ENCODE data around the gene CHN2.

The CHN2 gene

DNA sequence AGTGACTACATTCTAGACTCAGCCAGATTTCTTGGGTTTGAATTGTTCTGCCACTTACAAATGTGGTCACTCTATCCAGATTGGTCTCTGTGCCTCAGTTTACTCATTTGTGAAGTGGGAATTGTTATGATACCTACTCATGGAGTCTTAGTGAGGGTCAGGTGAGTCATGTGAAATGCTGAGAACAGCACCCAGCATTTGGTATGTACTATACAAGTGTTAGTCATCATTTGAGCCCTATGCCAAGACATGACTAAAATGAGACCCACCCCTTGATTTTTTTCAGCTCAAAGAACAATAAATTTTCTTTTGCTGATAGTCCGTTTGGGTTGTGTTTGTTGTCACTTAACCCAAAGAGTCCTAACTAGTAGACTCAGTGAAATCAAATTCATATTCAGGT lies 92.8 kb downstream of the CHN2 start:
- no peak for DNase-seq

DNA sequence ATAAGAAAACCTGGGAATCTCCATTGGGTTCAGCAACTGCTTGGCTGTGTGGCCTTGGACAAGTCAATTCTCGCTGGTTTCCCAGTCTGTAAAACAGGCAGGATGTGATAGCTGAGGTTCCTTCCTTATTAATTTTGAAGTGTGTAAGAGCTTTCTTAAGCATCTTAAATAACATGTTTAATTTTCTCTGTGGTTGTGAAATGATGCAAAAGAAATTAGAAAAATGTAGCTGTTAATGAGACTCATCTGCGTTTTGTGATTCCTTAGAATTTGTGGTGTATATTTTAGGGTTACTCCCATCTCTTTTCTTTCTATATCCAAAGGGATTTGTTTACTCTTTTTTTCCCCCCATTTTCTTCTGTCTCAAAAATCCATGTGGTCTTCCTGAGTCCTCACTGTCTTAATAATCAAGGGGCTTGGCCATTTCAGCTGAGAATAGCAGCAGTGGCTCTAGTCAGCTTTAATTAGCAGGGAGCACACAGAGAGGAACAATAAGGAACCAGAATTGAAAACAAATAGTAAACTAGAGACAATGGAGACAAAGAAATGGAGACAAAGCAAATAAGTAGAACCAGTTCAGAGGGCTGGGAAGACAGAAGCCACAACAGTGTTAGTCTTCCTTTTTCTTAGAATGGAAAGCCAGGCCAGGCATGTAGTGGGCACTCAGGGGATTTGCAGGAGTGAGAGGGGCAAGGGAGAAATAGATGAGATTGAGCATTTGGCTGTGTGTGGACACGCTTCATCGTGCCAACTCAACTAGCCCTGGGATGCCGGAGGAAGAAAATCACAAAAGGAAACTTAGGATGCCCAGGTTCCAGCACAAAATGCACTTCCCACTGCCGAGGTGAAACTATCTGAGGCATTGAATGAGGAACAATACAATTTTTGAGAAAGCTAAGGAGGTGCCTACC lies 93.9 kb downstream of the CHN2 start:
- no peak for DNase-seq

DNA sequence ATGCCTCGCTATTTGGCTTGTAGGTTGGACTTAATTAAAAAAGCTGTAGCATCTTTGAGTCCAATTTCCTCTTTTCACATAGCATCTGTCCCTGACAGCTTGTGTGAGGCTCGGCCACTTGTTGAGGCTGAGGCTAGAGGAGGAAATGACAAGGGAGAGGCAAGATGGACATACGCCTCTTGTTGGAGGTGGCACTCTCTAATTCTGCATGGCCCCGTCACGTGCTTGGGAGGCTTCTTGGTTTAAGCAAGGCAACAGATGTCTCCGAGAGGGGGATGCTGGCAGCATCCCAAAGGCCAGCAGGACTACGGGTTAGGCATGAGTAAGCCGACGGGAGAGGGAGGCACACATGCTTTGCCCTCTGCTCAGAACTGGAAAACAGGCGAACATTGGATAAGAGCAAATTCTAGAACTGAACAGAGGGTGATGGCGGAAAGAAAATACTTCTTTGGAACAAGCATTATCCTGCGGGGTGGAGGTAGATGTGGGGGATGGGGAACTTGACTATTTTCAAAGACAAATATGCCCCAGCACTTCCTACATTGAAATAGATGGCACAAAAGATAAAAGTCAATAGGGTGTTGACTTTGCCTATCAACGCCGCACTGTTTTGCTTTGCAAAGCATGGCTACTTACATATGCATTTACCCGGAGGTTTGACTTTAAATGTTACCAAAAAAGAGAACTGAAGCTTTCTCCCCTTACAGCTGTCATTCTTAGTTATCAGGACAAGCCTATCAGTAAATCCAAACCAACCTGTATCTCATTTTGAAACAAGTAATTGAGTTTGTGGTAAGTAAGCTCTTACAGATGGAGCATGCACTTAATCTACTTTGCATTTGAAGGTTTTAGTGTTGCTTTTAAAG lies 94.8 kb downstream of the CHN2 start:
- DNase-seq = peak; percentile 47

DNA sequence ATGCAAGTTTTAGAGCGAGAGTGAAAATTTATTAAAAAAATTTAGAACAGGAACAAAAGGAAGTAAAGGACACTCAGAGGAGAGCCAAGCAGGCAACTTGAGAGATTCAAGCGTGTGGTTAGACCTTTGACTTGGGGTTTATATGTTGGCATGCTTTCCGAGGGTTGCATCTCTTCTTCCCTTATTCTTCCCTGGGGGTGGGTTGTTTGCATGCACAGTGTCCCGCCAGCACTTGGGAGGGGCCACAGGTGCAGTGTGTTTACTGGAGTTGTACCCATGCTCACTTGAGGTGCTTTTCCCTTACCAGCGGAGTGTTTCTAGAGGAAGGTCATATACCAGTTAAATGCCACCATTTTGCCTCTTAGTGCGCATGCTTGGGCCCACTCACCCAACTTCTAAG lies 96.3 kb downstream of the CHN2 start:
- no peak for DNase-seq

DNA sequence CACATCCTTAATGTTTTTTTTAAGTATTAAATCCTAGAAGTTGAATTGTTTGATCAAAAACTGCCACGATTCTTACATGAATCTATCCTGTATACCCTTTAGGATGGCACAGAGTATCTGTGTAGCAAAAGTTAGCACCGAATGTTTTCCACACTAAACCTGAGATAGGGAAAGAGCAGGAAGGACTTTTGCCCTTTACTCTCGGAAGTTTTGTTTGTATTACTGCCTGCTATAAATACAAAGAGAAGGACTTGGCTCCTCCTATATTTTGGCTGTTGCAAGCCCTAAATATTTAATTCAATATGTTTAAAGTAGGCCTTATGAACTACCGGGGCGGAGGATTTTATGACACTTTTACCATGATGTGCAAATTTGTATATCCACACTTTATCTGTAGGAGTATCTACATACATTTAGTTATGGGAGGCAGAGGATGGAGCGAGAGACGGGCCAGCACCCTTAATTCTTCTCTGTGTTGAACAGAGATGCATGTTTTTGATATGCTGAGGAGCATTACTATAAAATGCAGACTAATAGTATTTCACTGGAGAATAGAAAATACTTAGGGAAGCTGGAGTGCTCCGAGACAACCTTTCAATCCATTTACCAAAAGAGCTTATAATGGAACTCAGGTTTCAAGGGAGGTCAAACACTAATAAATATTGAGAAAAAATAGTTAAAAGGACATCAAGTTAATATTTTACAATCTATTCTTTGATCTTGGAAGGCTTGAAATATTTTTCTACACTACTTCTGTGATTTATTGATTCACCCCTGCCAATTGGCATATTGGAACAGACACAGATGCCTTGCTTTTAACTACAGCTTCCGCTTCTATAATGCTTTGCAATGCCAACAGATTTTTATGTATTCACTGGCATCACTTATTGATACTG lies 97.4 kb downstream of the CHN2 start:
- no peak for DNase-seq

DNA sequence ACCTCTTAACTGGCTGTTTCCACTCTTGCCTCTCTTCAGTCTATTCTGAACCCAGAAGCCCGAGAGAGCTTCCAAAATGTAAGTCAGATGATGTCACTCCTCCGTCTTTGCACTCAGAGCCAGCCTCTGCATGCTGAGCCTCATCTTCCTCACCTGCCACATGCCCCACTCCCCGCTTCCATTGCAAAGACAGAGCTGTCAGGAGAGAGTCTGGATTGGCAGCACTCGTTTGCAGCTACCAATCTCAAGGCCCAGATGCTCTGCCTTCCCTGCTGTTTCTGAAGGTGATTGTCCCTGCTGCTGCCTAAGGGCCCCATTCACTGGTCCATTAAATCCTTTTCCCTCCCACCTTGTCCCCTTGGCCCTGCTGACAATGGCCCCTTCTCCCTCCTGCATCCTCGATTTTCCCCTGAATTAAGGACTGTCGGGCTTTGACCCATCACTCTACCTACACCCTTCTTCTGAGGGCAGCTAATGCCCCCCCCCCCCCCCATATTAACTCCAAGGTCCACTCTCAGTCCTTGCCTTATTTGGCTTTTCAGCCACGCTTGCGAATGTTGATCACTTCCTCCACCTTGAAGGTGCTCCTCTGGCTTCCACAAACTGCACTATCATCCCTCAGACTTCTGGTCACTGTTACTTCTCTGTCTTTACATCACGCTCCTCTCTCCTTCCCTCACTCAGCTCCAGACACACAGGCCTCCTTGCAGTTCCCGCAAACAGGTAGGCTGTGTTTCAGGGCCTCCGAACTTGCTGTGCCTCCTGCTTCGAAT lies 98.5 kb downstream of the CHN2 start:
- no peak for DNase-seq

DNA sequence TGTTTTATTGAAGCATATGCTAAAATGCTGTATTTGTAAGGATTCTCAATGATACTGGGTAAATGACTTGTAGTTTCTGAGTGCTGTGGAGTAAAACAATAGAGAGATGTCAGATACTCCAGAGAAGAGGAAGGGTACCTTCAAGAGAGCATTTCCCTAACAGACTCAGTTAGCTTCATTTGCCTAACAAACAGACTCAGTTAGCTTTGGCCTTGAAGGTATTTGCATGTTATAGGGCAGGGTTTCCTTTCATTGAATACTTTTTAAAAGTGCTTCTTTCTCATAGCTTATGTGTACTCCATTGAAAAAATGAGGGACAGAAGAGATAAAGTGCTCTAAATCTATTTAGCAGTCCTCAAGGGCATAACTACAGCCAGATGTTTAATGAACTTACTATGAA lies 101.8 kb downstream of the CHN2 start:
- no peak for DNase-seq

DNA sequence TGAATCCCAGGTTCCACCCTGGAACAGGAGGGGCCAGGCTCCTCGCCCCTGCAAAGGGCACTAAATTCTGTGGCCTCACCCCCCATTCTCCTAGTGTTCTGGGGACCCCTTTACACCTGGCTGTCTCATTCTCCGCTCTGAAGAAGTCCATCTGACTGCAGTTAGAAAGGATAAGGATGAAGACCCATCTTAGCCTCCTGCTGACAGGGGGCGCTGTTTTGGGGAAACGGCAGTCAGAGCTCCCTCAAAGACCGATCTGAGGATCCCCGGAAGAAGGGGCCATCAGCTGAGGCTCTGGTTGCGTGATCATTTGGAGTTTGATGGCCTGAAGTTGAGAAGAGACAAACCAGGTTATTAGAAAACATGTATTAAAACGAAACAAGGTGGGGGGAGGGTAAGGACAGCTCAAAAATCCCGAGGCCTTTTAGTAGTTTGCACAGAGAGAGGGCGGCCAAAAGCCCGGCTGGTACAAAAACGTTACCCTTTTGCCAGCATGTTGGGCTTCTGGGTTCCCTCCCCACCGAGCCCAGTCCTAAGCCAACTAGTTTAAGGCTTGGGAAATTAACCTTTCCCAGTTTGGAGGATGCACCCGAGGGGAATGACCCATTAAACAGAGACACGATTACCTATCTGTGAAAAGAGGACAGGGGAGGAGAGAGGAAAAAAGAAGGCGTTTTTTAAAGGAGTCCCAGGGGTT lies 102.8 kb downstream of the CHN2 start:
- no peak for DNase-seq

DNA sequence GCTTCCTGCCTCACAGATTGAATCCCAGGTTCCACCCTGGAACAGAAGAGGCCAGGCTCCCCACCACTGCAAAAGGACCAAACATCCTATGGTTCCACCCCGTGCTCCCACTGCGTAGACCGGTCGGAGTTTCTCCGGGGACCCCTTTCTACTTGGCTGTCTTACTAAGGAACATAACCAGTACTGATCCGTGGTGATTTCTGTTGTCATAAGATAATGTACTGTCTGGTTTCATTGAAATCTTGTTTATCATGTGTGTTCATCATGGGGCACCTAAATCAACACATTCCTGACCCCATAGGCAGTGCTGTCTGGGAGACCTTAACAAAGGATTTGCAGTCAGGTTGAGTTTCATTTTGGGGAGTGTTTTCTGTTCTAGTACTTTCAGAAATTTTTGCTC lies 104.5 kb downstream of the CHN2 start:
- DNase-seq = no peak

DNA sequence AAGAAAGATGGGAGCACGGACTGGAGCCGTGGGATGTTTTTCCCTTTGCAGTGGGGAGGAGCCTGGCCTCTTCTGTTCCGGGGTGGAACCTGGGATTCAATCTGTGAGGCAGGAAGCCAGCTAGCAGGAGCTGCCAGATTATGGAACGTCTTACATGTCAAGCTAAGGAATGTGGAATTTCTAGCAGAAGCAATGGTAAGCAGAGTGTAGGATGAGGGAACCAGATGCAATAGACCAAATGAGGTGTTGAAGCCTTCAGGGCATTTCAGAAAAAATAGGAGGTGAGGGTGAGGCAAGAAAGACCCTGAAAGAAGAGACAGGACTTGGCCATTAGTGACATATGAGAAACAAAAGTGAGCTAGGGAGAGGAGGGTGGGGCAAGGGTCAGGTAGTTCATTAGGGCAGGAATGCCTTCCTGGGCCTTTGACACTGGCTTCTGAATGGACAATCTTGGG lies 105.5 kb downstream of the CHN2 start:
- no peak for DNase-seq

DNA sequence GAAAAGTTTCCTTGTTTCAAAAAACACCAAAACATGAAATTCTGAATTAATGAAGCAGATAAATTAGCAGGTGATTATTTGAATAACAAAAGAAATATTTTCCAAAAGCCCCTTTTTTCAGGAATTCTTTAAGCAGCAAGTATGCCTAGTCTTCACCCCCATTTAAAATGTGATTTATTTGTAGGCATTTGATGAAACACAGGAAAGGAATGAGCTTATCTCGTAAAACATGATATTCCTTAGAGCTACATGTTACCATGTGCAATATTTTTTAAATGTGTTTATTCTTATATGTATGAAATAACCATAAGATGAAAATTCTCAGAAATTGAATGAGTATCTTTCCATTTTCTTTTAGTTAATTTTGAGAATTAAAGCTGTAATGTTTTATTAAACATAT lies 106.1 kb downstream of the CHN2 start:
- DNase-seq = no peak

DNA sequence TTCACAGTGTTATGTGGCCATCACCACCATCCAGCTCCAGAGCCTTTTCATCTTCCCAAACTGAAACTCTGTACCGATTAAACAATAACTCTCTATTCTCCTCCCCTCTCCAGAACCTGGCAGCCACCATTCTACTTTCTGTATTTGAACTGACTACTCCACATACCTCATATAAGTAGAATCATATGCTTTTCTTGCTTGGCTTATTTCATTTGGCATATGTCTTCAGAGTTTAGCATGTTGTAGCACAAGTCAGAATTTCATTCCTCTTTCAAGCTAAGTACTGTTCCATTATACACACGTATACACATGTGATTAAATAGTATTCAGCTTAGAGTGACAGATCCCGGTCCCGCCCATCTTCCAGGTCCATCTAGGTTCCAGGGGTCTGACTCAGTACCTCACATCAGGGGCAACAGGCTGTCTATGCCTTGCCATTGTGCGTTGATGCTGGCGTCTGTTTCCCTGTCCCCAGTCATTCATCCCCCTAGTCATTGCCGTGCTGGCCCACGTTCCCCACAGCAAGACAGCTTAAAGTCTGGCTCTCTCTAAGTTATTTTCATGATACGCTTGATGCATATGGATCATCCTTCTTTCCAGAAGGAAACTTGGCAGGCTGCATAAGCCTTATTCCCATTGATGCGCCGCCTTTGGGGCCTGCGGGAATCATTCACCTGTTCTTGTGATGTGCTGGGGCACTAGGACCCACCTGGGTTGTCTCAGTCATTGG lies 108.3 kb downstream of the CHN2 start:
- DNase-seq = no peak

DNA sequence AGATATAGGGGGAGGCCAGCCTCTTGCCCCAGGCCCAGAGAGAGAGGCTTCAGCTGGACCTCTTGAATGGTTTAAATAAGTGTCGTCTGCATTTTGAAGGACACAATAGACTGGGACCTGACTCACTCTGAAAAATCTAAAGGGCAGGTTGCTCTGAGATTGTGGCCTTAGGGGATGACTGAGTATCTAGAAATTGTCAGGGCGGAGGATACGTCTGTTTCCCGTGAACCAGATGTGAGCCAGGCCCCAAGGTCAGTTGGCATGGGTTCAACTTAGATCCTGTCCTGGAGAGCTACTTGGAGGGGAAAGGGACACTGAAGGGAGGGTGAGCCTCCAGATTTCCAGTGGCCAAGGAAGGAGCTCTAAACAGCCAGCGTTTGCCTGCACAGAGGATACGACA lies 110.2 kb downstream of the CHN2 start:
- DNase-seq = no peak

DNA sequence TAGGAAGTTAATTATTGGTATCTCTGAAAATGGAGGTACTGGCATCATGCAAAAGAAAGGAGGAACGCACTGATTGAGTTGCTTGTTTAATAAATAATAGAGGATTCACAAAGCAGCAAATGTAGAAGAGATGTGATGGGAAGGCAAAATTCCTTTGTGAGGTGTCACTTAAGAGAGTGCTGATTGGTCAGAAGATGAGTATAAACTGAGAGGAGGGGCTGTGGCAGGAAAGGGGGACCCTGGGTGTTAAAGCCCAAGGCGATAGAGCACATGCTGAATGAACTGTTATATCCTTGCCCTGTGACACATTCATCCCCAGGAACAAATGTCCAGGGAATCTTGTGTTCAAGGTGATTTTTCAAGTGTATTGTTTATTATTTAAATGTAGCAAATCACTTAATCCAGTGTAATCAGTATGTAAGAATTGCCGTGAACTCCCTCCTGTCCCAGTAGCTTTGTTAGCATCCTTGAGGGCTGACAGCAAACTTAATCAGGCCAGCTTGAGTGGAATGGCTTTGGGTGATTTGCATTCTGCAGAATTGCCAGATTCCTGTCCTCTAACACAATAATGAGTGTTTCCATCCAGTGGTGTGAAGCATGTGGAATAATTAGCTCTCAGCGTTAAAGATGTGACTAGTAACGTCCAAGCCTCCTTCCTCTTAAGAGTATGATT lies 111.9 kb downstream of the CHN2 start:
- DNase-seq = no peak

DNA sequence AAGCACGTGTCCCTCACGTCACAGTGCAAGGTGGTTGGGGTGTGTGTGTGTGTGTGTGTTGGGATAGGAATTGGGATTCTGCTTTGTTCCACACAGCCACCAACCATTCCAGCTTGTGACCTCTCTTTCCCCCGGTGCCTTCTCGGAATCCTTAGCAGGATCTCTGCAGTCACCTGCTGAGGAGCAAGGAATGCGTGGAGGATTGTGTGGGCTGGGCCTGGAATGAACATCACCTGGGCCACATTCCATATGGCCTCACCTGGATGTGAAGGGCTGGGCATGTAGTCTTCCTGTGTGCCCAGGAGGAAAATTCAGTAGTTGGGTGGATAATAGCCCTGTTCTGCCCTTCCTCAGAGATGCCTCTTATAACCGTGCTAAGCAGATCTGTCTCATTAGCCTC lies 113.8 kb downstream of the CHN2 start:
- DNase-seq = no peak

DNA sequence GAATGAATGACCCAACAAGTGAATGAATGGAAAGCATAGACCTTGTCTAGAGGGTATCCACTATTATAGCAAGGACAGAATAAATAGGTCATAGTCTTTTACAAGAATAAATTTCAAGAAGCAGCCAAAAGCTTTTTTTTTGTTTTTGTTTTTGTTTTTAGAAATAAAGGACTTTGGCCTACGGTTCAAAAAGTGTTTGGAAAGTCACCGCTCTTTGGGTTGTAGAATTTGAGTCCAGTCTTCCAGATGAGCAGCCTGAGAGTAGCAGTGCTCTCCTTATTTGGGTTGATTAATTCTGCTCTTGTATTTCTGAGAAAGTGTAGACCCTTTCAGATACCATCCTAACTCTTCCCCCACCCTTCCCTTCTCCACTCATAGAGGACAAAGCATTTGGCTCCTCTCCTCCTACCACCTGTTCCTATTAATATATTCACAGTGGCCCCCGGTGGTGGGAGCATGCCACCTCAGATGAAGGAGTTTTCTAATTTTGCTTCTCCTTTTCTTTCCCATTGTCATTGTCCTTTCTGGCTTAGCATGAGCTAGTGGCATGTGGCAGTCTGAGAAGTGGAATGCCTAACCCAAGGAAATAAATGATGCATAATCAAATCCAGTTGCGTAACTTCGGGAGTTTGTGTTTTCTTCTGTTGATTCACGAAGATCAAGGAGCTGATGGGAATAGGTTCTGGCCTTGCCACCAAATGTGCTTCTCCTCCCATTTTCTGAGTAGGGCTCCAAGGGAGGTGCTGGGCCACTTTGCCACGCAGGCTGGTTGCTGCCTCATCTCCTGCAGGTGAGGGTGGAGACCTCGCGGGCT lies 114.7 kb downstream of the CHN2 start:
- DNase-seq = no peak

DNA sequence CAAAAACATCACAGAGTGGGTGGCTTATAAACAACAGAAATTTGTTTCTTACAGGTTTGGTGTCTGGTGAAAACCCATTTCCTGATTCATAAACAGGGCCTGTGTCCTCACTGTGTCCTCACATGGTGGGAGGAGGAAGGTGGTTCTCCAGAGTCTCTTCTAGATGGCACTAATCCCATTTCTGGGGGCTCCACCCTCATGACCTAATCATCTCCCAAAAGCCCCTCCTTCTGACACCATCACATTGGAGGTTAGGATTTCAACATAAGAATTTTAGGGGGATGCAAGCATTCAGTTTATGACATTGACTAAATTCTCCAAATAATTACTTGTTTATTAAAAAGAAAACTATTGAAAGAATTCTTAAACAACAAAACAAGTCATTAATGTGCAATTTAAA lies 116.0 kb downstream of the CHN2 start:
- DNase-seq = no peak

DNA sequence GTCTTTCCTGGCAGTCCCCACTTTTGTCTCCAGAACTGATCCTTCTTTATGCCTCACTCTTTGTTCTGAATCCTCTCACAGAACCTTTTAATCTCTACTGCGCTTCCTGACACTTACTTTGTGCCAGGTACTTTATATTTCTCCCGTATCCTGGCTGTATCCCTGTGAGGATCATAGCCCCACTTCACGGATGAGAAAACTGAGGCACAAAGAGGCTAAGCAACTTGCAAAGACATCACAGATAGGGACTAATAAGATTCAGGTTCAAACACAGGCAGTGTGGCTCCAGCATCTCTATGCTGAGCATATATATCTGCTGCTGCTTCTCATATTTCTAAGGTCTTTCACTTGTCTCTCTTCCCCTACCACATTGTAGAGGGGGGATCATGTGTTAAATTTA lies 116.7 kb downstream of the CHN2 start:
- DNase-seq = no peak

DNA sequence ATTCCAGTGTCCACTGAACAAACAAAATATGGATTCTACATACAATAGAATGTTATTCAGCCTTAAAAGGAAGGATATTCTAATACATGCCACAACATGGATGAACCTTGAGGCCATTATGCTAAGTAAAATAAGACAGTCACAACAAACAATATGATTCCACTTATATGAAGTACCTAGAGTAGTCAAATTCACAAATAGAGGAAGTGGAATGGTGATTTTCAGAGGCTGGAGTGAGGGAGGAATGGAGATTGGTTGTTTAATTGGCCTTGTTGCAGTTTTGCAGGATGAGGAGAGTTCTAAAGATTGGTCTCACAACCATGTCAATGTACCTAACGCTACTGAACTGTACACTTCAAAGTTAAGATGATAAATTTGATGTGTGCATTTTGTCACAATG lies 119.6 kb downstream of the CHN2 start:
- DNase-seq = no peak
